ENCODE data around the gene UNC119B.

UNC119B gene

GRCh38 chr12:120703311-120703942 is 6.8 kb upstream of the UNC119B start:
- in situ Hi-C loops (cut with MboI; ENCODE audit: low sequenced_read_pairs, unreplicated experiment): no loop called here
- TF ChIP-seq CTCF (IDR thresholded peaks at IDR 0.05; ENCODE audit: borderline replicate concordance, control extremely low read depth, extremely low read depth, insufficient read depth, missing control alignments): no peak
- DNase-seq (ENCODE audit: low spot score): no peak

GRCh38 chr12:120705618-120706017 is 4.6 kb upstream of the UNC119B start:
- DNase-seq (ENCODE audit: low spot score): no peak
- in situ Hi-C loops (cut with MboI; ENCODE audit: low sequenced_read_pairs, unreplicated experiment): no loop called here

GRCh38 chr12:120706029-120706428 is 4.2 kb upstream of the UNC119B start:
- in situ Hi-C loops (cut with MboI; ENCODE audit: low sequenced_read_pairs, unreplicated experiment): no loop called here
- DNase-seq (ENCODE audit: low spot score): no peak
- no peak for TF ChIP-seq CTCF (IDR thresholded peaks at IDR 0.05; ENCODE audit: borderline replicate concordance, control extremely low read depth, extremely low read depth, insufficient read depth, missing control alignments)

More at GRCh38 chr12:120705618-120706017, 4.6 kb upstream of the UNC119B start:
- no peak for TF ChIP-seq CTCF (IDR thresholded peaks at IDR 0.05; ENCODE audit: borderline replicate concordance, control extremely low read depth, extremely low read depth, insufficient read depth, missing control alignments)

GRCh38 chr12:120708651-120709050 is 1.6 kb upstream of the UNC119B start:
- in situ Hi-C loops (cut with MboI; ENCODE audit: low sequenced_read_pairs, unreplicated experiment): no loop called here
- no peak for DNase-seq (ENCODE audit: low spot score)
- no peak for TF ChIP-seq CTCF (IDR thresholded peaks at IDR 0.05; ENCODE audit: borderline replicate concordance, control extremely low read depth, extremely low read depth, insufficient read depth, missing control alignments)

GRCh38 chr12:120710805-120711296 is 593 bp downstream of the UNC119B start:
- peak; percentile 52 for DNase-seq (ENCODE audit: low spot score)
- in situ Hi-C loops (cut with MboI; ENCODE audit: low sequenced_read_pairs, unreplicated experiment): loop anchor here (10.0 kb wide), 1 partner anchor 116 kb away; no protein-coding TSS in a partner anchor
- TF ChIP-seq CTCF (IDR thresholded peaks at IDR 0.05; ENCODE audit: borderline replicate concordance, control extremely low read depth, extremely low read depth, insufficient read depth, missing control alignments): no peak

GRCh38 chr12:120711411-120711810 is 1.2 kb downstream of the UNC119B start:
- in situ Hi-C loops (cut with MboI; ENCODE audit: low sequenced_read_pairs, unreplicated experiment): loop anchor here (10.0 kb wide), 1 partner anchor 117 kb away; no protein-coding TSS in a partner anchor
- no peak for TF ChIP-seq CTCF (IDR thresholded peaks at IDR 0.05; ENCODE audit: borderline replicate concordance, control extremely low read depth, extremely low read depth, insufficient read depth, missing control alignments)
- no peak for DNase-seq (ENCODE audit: low spot score)

All from GM13976 (cell line).